Activated B cell treated with CpG ODN at 0.5 μM for 24 hours (primary cell): Measurements from ENCODE around the gene SCLY. TPM values are rescaled to one million over a fixed set of nuclear protein-coding genes. Genes with fewer than 3 reads are reported as not detected.

ENCODE experiments used
- ATAC-seq: fragments of 200-7000 bp; cut with Tn5 transposase; one replicate; pipeline ENCODE4 v1.10.0; 2021; ENCODE audit warnings: low read depth, mild to moderate bottlenecking, moderate library complexity
- CTCF ChIA-PET: fragments of 350-600 bp; sonication (Branson Sonifier 250); formaldehyde crosslinking; loops from one replicate; lab custom pipeline; 2021; ENCODE audit warnings: antibody characterized with exemption; lab: Charles Lee
- POLR2A ChIA-PET: fragments of 350-600 bp; sonication (Branson Sonifier 250); formaldehyde crosslinking; loops from one replicate; lab custom pipeline; 2021; ENCODE audit warnings: antibody characterized with exemption; lab: Charles Lee
- DNase-seq: peaks from one replicate; pipeline ENCODE4 v3.0.0; 2022
- H3K27ac Mint-ChIP-seq: one replicate; pipeline ENCODE4 v1.8.0; 2020; ENCODE audit warnings: mixed read lengths
- H3K27me3 Mint-ChIP-seq: one replicate; pipeline ENCODE4 v1.8.0; 2021; ENCODE audit warnings: mixed read lengths
- H3K36me3 Mint-ChIP-seq: one replicate; pipeline ENCODE4 v1.8.0; 2021; ENCODE audit warnings: low read depth, mixed read lengths
- H3K4me1 Mint-ChIP-seq: one replicate; pipeline ENCODE4 v1.8.0; 2021; ENCODE audit warnings: mixed read lengths
- H3K4me3 Mint-ChIP-seq: one replicate; pipeline ENCODE4 v1.8.0; 2020; ENCODE audit warnings: mild to moderate bottlenecking, mixed read lengths
- H3K9me3 Mint-ChIP-seq: one replicate; pipeline ENCODE4 v1.8.0; 2020; ENCODE audit warnings: mixed read lengths
- CTCF ChIP-seq: fragments of 200-600 bp; IDR thresholded peaks from one replicate; pipeline ENCODE4 v1.8.0; 2022; ENCODE audit warnings: antibody characterized with exemption, mild to moderate bottlenecking
- intact Hi-C: fragments of 100-400 bp; cut with micrococcal nuclease; formaldehyde crosslinking; loops from one replicate; pipeline ENCODE4 v1.15.1; 2024
- total RNA-seq: library from RNA; stranded (reverse); gene quantifications from 2 replicates; pipeline ENCODE4 v1.2.3, GENCODE V29; 2022

The SCLY gene
- total RNA-seq, 1 donor from 2014 or later = 26.9 TPM

- peak overlapping the region; percentile 86 for H3K27ac Mint-ChIP-seq
- ATAC-seq = peak; percentile 95
- intact Hi-C loops = loop anchor here (1.0 to 10.0 kb wide), 7 partner anchors 9 to 435 kb away; partner anchors contain the start of genes ILKAP and SCLY
- CTCF ChIA-PET = interaction anchor here (0.7 kb wide), 2 partner anchors 20 to 56 kb away, joined by 3 read pairs; no protein-coding TSS in a partner anchor
- TF ChIP-seq CTCF = no peak
- H3K9me3 Mint-ChIP-seq = peaks cover 3% of the 10 kb centered on the region
- H3K4me3 Mint-ChIP-seq = peak overlapping the region; percentile 88
- POLR2A ChIA-PET = interaction anchor here (0.6 to 1.5 kb wide), 5 partner anchors 8 to 203 kb away, joined by 3 to 9 read pairs (median 6); partner anchors contain the start of gene SCLY
- H3K4me1 Mint-ChIP-seq = peaks cover 35% of the 10 kb centered on the region
- peak; percentile 52 for DNase-seq
- H3K27me3 Mint-ChIP-seq = no peaks in the 10 kb centered on the region
- no peaks in the 10 kb centered on the region for H3K36me3 Mint-ChIP-seq
Observed at GRCh38 chr2:238107525-238108422, 47.0 kb downstream of the SCLY start.

- ATAC-seq = peak; percentile 51
- Mint-ChIP-seq H3K9me3 (peaks cover 6% of the 10 kb centered on the region), H3K36me3 (no peaks in the 10 kb centered on the region), H3K4me3 (peak overlapping the region; percentile 88), H3K4me1 (peaks cover 35% of the 10 kb centered on the region), H3K27ac (peak overlapping the region; percentile 63), H3K27me3 (no peaks in the 10 kb centered on the region)
- POLR2A ChIA-PET = interaction anchor here (0.6 to 1.5 kb wide), 5 partner anchors 9 to 94 kb away, joined by 3 to 6 read pairs (median 4); partner anchors contain the start of gene SCLY
- intact Hi-C loops = loop anchor here (2.0 to 10.0 kb wide), 3 partner anchors 126 to 436 kb away; no protein-coding TSS in a partner anchor
- peak; percentile 31 for DNase-seq
- TF ChIP-seq CTCF = no peak
- CTCF ChIA-PET = interaction anchor here (0.7 kb wide), 1 partner anchor 37 kb away, joined by 3 read pairs; no protein-coding TSS in a partner anchor
Observed at GRCh38 chr2:238108423-238109183, 47.8 kb downstream of the SCLY start.

GRCh38 chr2:238113611-238114010, 52.8 kb downstream of the SCLY start:
- Mint-ChIP-seq H3K4me1 (peaks cover 11% of the 10 kb centered on the region), H3K9me3 (peaks cover 6% of the 10 kb centered on the region), H3K36me3 (no peaks in the 10 kb centered on the region), H3K27me3 (peaks cover 10% of the 10 kb centered on the region), H3K4me3 (no peak overlapping the region), H3K27ac (no peak overlapping the region)
- DNase-seq (no peak), ATAC-seq (no peak)
- CTCF ChIA-PET = no interaction called here
- intact Hi-C loops = no loop called here
- no peak for TF ChIP-seq CTCF
- POLR2A ChIA-PET = no interaction called here

- no peaks in the 10 kb centered on the region for H3K36me3 Mint-ChIP-seq
- ATAC-seq = no peak
- intact Hi-C loops = no loop called here
Observed at GRCh38 chr2:238114331-238114841, 53.6 kb downstream of the SCLY start.

More at GRCh38 chr2:238114331-238114841, 53.6 kb downstream of the SCLY start:
- Mint-ChIP-seq H3K4me3 (no peak overlapping the region), H3K9me3 (peaks cover 6% of the 10 kb centered on the region), H3K27me3 (peaks cover 10% of the 10 kb centered on the region), H3K27ac (no peak overlapping the region), H3K4me1 (peaks cover 3% of the 10 kb centered on the region)
- no peak for TF ChIP-seq CTCF
- DNase-seq = no peak
- ChIA-PET POLR2A (no interaction called here), CTCF (no interaction called here)
